ENCODE measurements around the gene SLC49A3. TPM values are rescaled to one million over a fixed set of nuclear protein-coding genes. Genes with fewer than 3 reads are reported as not detected.
A peak's percentile ranks its signal among the peaks of the same experiment; 100 is the strongest.

SLC49A3 gene
- total and polyA plus RNA-seq, 2 of the 13 experiments (the other 11 are each of a cell fraction or from before 2014, with no cell fraction given), result 0.07 to 0.17 TPM

DNA sequence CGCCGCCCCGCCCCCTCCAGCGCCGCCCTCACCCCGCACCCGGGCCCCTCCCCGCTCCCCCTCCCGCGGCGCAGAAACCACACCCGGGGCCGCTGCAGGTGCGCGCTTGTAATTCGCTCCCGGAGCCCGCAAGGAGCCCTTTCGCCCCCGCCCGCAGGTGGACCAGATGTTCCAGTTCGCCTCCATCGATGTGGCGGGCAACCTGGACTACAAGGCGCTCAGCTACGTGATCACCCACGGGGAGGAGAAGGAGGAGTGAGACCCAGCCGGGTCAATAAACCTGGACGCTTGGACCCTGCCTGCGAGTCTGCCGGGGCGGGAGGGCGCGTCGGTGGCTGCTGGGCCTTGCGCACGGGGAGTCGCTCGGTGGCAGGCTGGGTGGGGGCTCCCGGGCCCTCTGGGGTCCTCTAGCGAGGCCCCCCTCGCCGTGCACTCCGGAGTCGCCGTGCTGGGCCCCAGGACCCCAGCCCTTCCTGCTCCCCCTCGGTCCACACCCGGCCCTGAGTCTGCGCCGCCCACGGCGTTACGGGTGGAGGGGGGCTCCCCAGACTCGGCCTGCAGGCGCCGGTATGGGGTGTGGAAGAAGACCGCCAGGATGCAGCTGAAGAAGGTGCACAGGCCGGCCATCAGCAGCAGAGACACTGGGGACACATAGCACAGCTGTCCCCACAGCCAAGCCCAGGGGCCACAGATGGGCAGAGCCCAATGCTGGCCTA, 7.1 kb downstream of the SLC49A3 start (continued):
- TF ChIP-seq, protein P1, sequence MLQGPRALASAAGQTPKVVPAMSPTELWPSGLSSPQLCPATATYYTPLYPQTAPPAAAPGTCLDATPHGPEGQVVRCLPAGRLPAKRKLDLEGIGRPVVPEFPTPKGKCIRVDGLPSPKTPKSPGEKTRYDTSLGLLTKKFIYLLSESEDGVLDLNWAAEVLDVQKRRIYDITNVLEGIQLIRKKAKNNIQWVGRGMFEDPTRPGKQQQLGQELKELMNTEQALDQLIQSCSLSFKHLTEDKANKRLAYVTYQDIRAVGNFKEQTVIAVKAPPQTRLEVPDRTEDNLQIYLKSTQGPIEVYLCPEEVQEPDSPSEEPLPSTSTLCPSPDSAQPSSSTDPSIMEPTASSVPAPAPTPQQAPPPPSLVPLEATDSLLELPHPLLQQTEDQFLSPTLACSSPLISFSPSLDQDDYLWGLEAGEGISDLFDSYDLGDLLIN (CRISPR knock-in tag; IDR thresholded peaks at IDR 0.05; ENCODE audit: borderline replicate concordance), result no peak
- no peak for TF ChIP-seq SOX5 (CRISPR knock-in tag; IDR thresholded peaks at IDR 0.05; ENCODE audit: borderline replicate concordance)
- 0 out of 2 replicates have a peak, but pooled peaks have one; percentile 54 for TF ChIP-seq KDM2A (CRISPR knock-in tag; IDR thresholded peaks at IDR 0.05; ENCODE audit: borderline replicate concordance, low read depth)
- TF ChIP-seq ZNF761 (CRISPR knock-in tag; conservative IDR thresholded peaks at IDR 0.05), result no peak
- peak; percentile 42; the same call in 1 of the 2 replicates for TF ChIP-seq ZNF430 (CRISPR knock-in tag; IDR thresholded peaks at IDR 0.05)
- TF ChIP-seq PHF8 (CRISPR knock-in tag; IDR thresholded peaks at IDR 0.05), result peak; percentile 44; the same call in 1 of the 2 replicates
- no peak for TF ChIP-seq ZNF33A (CRISPR knock-in tag; IDR thresholded peaks at IDR 0.05; ENCODE audit: borderline replicate concordance)
- no peak for TF ChIP-seq SRSF1 (optimal IDR thresholded peaks at IDR 0.05; ENCODE audit: low read depth, low read length)
- TF ChIP-seq ZNF546 (CRISPR knock-in tag; conservative IDR thresholded peaks at IDR 0.05), result no peak
- TF ChIP-seq NR2C2 (CRISPR knock-in tag; IDR thresholded peaks at IDR 0.05; ENCODE audit: borderline replicate concordance), result no peak
- TF ChIP-seq ZNF605 (CRISPR knock-in tag; IDR thresholded peaks at IDR 0.05), result 0 out of 2 replicates have a peak, but pooled peaks have one; percentile 6
- peak; percentile 85; the same call in 1 of the 2 replicates for TF ChIP-seq AKAP8 (CRISPR knock-in tag; IDR thresholded peaks at IDR 0.05)
- TF ChIP-seq NFYB (CRISPR knock-in tag; IDR thresholded peaks at IDR 0.05), result no peak
- TF ChIP-seq ZBTB20 (CRISPR knock-in tag; IDR thresholded peaks at IDR 0.05; ENCODE audit: borderline replicate concordance, low read depth), result 0 out of 2 replicates have a peak, but pooled peaks have one; percentile 32
- TF ChIP-seq FIP1L1 (IDR thresholded peaks at IDR 0.05; ENCODE audit: borderline replicate concordance, insufficient read depth, low read depth, low read length), result no peak
- TF ChIP-seq PCBP1 (IDR thresholded peaks at IDR 0.05; ENCODE audit: borderline replicate concordance, low read depth, low read length), result 0 out of 2 replicates have a peak, but pooled peaks have one; percentile 18
- TF ChIP-seq, protein P2, sequence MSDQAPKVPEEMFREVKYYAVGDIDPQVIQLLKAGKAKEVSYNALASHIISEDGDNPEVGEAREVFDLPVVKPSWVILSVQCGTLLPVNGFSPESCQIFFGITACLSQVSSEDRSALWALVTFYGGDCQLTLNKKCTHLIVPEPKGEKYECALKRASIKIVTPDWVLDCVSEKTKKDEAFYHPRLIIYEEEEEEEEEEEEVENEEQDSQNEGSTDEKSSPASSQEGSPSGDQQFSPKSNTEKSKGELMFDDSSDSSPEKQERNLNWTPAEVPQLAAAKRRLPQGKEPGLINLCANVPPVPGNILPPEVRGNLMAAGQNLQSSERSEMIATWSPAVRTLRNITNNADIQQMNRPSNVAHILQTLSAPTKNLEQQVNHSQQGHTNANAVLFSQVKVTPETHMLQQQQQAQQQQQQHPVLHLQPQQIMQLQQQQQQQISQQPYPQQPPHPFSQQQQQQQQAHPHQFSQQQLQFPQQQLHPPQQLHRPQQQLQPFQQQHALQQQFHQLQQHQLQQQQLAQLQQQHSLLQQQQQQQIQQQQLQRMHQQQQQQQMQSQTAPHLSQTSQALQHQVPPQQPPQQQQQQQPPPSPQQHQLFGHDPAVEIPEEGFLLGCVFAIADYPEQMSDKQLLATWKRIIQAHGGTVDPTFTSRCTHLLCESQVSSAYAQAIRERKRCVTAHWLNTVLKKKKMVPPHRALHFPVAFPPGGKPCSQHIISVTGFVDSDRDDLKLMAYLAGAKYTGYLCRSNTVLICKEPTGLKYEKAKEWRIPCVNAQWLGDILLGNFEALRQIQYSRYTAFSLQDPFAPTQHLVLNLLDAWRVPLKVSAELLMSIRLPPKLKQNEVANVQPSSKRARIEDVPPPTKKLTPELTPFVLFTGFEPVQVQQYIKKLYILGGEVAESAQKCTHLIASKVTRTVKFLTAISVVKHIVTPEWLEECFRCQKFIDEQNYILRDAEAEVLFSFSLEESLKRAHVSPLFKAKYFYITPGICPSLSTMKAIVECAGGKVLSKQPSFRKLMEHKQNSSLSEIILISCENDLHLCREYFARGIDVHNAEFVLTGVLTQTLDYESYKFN (CRISPR knock-in tag; conservative IDR thresholded peaks at IDR 0.05), result peak; percentile 48; the same call in 1 of the 2 replicates
- no peak for TF ChIP-seq ZNF17 (CRISPR knock-in tag; IDR thresholded peaks at IDR 0.05)
- TF ChIP-seq MZF1 (CRISPR knock-in tag; IDR thresholded peaks at IDR 0.05; ENCODE audit: borderline replicate concordance), result no peak
- TF ChIP-seq, protein P3, sequence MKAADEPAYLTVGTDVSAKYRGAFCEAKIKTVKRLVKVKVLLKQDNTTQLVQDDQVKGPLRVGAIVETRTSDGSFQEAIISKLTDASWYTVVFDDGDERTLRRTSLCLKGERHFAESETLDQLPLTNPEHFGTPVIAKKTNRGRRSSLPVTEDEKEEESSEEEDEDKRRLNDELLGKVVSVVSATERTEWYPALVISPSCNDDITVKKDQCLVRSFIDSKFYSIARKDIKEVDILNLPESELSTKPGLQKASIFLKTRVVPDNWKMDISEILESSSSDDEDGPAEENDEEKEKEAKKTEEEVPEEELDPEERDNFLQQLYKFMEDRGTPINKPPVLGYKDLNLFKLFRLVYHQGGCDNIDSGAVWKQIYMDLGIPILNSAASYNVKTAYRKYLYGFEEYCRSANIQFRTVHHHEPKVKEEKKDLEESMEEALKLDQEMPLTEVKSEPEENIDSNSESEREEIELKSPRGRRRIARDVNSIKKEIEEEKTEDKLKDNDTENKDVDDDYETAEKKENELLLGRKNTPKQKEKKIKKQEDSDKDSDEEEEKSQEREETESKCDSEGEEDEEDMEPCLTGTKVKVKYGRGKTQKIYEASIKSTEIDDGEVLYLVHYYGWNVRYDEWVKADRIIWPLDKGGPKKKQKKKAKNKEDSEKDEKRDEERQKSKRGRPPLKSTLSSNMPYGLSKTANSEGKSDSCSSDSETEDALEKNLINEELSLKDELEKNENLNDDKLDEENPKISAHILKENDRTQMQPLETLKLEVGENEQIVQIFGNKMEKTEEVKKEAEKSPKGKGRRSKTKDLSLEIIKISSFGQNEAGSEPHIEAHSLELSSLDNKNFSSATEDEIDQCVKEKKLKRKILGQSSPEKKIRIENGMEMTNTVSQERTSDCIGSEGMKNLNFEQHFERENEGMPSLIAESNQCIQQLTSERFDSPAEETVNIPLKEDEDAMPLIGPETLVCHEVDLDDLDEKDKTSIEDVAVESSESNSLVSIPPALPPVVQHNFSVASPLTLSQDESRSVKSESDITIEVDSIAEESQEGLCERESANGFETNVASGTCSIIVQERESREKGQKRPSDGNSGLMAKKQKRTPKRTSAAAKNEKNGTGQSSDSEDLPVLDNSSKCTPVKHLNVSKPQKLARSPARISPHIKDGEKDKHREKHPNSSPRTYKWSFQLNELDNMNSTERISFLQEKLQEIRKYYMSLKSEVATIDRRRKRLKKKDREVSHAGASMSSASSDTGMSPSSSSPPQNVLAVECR (CRISPR knock-in tag; IDR thresholded peaks at IDR 0.05; ENCODE audit: borderline replicate concordance), result peak; percentile 23; the same call in 1 of the 2 replicates
